ENCODE measurements around the gene MARK2. TPM values are rescaled to one million over a fixed set of nuclear protein-coding genes. Genes with fewer than 3 reads are reported as not detected.
A peak's percentile ranks its signal among the peaks of the same experiment; 100 is the strongest.

Gene MARK2
- total RNA-seq (2021; ENCODE audit: unreplicated experiment) (39.8 TPM), Bru-seq, nascent RNA (percentile 73 among the genes with signal in this experiment), BruChase-seq, experiment 1, labeled RNA remaining after a 6-hour chase (percentile 75 among the genes with signal in this experiment), BruChase-seq, experiment 2, labeled RNA remaining after a 2-hour chase (percentile 75 among the genes with signal in this experiment)
- 22.8 and 26.2 TPM in 2 replicates for polyA plus RNA-seq (2012)
- long read RNA-seq, transcript MARK2-208 (17 exons, 2,924 nt), result minor isoform, 6 of 57 reads
- long read RNA-seq, transcript MARK2-207 (18 exons, 2,885 nt), result major isoform, 8 of 57 reads
- long read RNA-seq, partial matches to known transcripts, result 16 of 57 reads
- long read RNA-seq, other reads (novel, unspliced or antisense), result 25 of 57 reads

- peaks cover 45% of the 10 kb centered on the region for H3K79me2 ChIP-seq (ENCODE audit: insufficient read depth, low read length)
- peaks cover 6% of the 10 kb centered on the region; the same call in 1 of the 2 replicates for H4K20me1 ChIP-seq (ENCODE audit: insufficient read depth)
- H3K36me3 ChIP-seq (ENCODE audit: control insufficient read depth in 1 of 2, insufficient read depth in 2 of 2, low read length in 2 of 2), result peaks cover 0 to 2% of the 10 kb centered on the region in 2 experiments; a peak in 1 of 4 replicates
- POLR2A ChIA-PET, result interaction anchor here (0.7 to 1.6 kb wide), 5 partner anchors 19 to 346 kb away, joined by 3 to 4 read pairs (median 3); no protein-coding TSS in a partner anchor
- peak within 1 kb of the TSS; percentile 98 for H3K9ac ChIP-seq (ENCODE audit: low read length)
- peak within 1 kb of the TSS; percentile 97 for H3K4me2 ChIP-seq (ENCODE audit: low read length)
- no peaks in the 10 kb centered on the region for H3K27me3 ChIP-seq (ENCODE audit: insufficient read depth, low read length)
- H3K9me3 ChIP-seq (ENCODE audit: control insufficient read depth in 1 of 2, insufficient read depth in 1 of 2, low read depth in 1 of 2, low read length in 2 of 2), result no peaks in the 10 kb centered on the region
- H3K27ac ChIP-seq (ENCODE audit: low read depth, low read length), result peak within 1 kb of the TSS; percentile 79
- H3K4me3 ChIP-seq (replicated peaks in 1 of 2; ENCODE audit: low read depth in 1 of 2, low read length in 2 of 2), result peak within 1 kb of the TSS; percentile 96 to 98
- peaks cover 30 to 55% of the 10 kb centered on the region in 2 experiments for H3K4me1 ChIP-seq (ENCODE audit: control insufficient read depth in 1 of 2, insufficient read depth in 2 of 2, low read length in 2 of 2)
- BruUV-seq (replicated peaks), result no TSS peak
- intact Hi-C loops (cut with micrococcal nuclease), result loop anchor here (5.0 to 10.0 kb wide), 2 partner anchors 33 to 364 kb away; no protein-coding TSS in a partner anchor
- peak within 1 kb of the TSS; percentile 81 for H2AFZ ChIP-seq (ENCODE audit: low read depth, low read length, poor library complexity, severe bottlenecking)
- CTCF ChIA-PET, result interaction anchor here (0.9 to 4.4 kb wide), 8 partner anchors 9 to 314 kb away, joined by 3 to 66 read pairs (median 5); no protein-coding TSS in a partner anchor
- DNase-seq (ENCODE audit: low read depth, low spot score) (peak; percentile 97), ATAC-seq (peak; percentile 90)
- RAD21 ChIA-PET (ENCODE audit: low non-redundant PET in 1 of 2, low total read pairs in 2 of 2, uncharacterized antibody in 2 of 2, unreplicated experiment in 2 of 2), result interaction anchor here (0.6 to 1.4 kb wide), 4 partner anchors 33 to 107 kb away, joined by 3 to 5 read pairs (median 5); partner anchors contain the start of gene RCOR2 (in 1 of the 2)
- H3K9me2 ChIP-seq (ENCODE audit: insufficient read depth), result no peaks in the 10 kb centered on the region
- TF ChIP-seq EZH2 (IDR thresholded peaks at IDR 0.05) (no peak), ZNF274 (IDR thresholded peaks at IDR 0.05; ENCODE audit: low read depth, low read length) (no peak), YY1 (IDR thresholded peaks at IDR 0.05; ENCODE audit: extremely low read depth, insufficient replicate concordance, low read depth, low read length) (peak; percentile 91), SP1 (IDR thresholded peaks at IDR 0.05; ENCODE audit: low read depth) (no peak), EGR1 (IDR thresholded peaks at IDR 0.05; ENCODE audit: low read depth) (peak; percentile 93), ZBTB33 (IDR thresholded peaks at IDR 0.05; ENCODE audit: extremely low read depth, insufficient replicate concordance, low read length) (no peak), CEBPB (IDR thresholded peaks at IDR 0.05; ENCODE audit: low read depth) (no peak), CTCF (IDR thresholded peaks at IDR 0.05 in 2 of 3, conservative IDR thresholded peaks at IDR 0.05 in 1 of 3; ENCODE audit: borderline replicate concordance in 1 of 3, insufficient read depth in 1 of 3, low read depth in 2 of 3, low read length in 2 of 3) (no peak), CBX3 (IDR thresholded peaks at IDR 0.05; ENCODE audit: low read depth) (no peak), ZFX (IDR thresholded peaks at IDR 0.05) (peak; percentile 100), POLR2AphosphoS5 (IDR thresholded peaks at IDR 0.05; ENCODE audit: low read depth, low read length) (peak; percentile 72), POLR2A (IDR thresholded peaks at IDR 0.05; ENCODE audit: borderline replicate concordance, extremely low read depth, insufficient read depth, insufficient read length) (peak; percentile 18), REST (IDR thresholded peaks at IDR 0.05; ENCODE audit: low read depth) (no peak), EZH2phosphoT487 (IDR thresholded peaks at IDR 0.05; ENCODE audit: borderline replicate concordance) (no peak), SIN3A (IDR thresholded peaks at IDR 0.05; ENCODE audit: low read depth) (no peak), SRF (IDR thresholded peaks at IDR 0.05; ENCODE audit: low read depth) (peak; percentile 91)
Observed at GRCh38 chr11:63838678-63839507, at the start of gene MARK2. TSS of gene MARK2 (plus strand) at chr11:63839110. CDS start at chr11:63839507, 397 bp downstream.
